DND-41 (cell line): ENCODE data around the gene ZNF580.
A peak's percentile ranks its signal among the peaks of the same experiment; 100 is the strongest.

Experiments used
- ATAC-seq: fragments of 200-7000 bp; cut with Tn5 transposase; 3 replicates; pipeline ENCODE4 v1.9.1; 2021; ENCODE audit warnings: low read depth; ENCODE audit not compliant: insufficient read depth
- DNase-seq: peaks from one replicate; pipeline ENCODE4 v3.0.0-alpha.2; 2020
- H2AFZ ChIP-seq: 2 replicates; pipeline ENCODE4 v1.6.0; 2012; ENCODE audit warnings: low read depth, low read length
- H3K27ac ChIP-seq: 2 replicates; pipeline ENCODE4 v1.5.1; 2012; ENCODE audit warnings: low read length, inconsistent platforms
- H3K27me3 ChIP-seq: fragments of 200-600 bp; sonication (generic); 2 replicates; pipeline ENCODE4 v1.6.0; 2012; ENCODE audit warnings: low read length, mild to moderate bottlenecking, inconsistent platforms; ENCODE audit not compliant: insufficient read depth, poor library complexity
- H3K36me3 ChIP-seq: 2 replicates; pipeline ENCODE4 v1.5.1; 2012; ENCODE audit warnings: low read length, inconsistent platforms; ENCODE audit not compliant: insufficient read depth
- H3K4me1 ChIP-seq: 2 replicates; pipeline ENCODE4 v1.5.1; 2012; ENCODE audit warnings: mild to moderate bottlenecking, low read length; ENCODE audit not compliant: insufficient read depth
- H3K4me2 ChIP-seq: 2 replicates; pipeline ENCODE4 v1.6.0; 2012; ENCODE audit warnings: mild to moderate bottlenecking, moderate library complexity, low read length, inconsistent platforms; ENCODE audit not compliant: insufficient read depth
- H3K4me3 ChIP-seq, 2 experiments: fragments of 200-600 bp in 1 of 2; shearing (Covaris generic) in 1 of 2; 2 replicates each; pipeline ENCODE4 v1.5.1; 2012 to 2016; ENCODE audit warnings: inconsistent platforms in 2 of 2, low read length in 2 of 2, mild to moderate bottlenecking in 2 of 2, low read depth in 1 of 2, moderate library complexity in 1 of 2
- H3K79me2 ChIP-seq: 2 replicates; pipeline ENCODE4 v1.6.0; 2012; ENCODE audit warnings: low read length, inconsistent platforms; ENCODE audit not compliant: insufficient read depth
- H3K9ac ChIP-seq: 2 replicates; pipeline ENCODE4 v1.6.0; 2012; ENCODE audit warnings: low read depth, mild to moderate bottlenecking, inconsistent platforms, low read length, moderate library complexity
- H3K9me3 ChIP-seq: 2 replicates; pipeline ENCODE4 v1.5.1; 2012; ENCODE audit warnings: low read length, moderate library complexity, mild to moderate bottlenecking, inconsistent platforms; ENCODE audit not compliant: insufficient read depth, severe bottlenecking
- H4K20me1 ChIP-seq: 2 replicates; pipeline ENCODE4 v1.6.0; 2012; ENCODE audit warnings: low read length; ENCODE audit not compliant: insufficient read depth
- EZH2 ChIP-seq: IDR thresholded peaks from 3 replicates; pipeline ENCODE4 v1.6.1; 2012; ENCODE audit warnings: borderline replicate concordance, low read depth, mild to moderate bottlenecking, moderate library complexity, low read length, inconsistent platforms; ENCODE audit not compliant: severe bottlenecking
- TF ChIP-seq, protein P1 (sequence below): IDR thresholded peaks from 2 replicates; pipeline ENCODE4 v1.5.1; 2012; ENCODE audit warnings: borderline replicate concordance, low read length, moderate library complexity, mild to moderate bottlenecking; ENCODE audit not compliant: poor library complexity, severe bottlenecking; ENCODE audit errors: extremely low read depth

ZNF580 gene

DNA sequence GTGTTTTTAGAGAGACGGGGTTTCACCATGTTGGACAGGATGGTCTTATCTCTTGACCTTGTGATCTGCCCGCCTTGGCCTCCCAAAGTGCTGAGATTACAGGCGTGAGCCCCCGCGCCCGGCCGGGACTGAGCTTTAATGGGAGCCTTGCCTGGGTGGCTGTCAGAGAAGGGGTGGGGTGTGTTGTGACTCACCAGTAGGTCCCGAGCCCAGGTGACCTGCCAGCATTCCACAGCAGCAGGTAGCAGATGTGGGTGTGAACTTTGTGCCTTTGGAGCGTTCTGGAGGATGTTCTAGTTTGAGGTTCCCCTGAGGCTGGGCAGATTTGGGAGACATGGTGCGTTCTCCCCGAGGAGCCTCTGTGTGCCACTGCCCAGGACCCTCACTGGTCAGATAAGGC is 27.2 kb downstream of the ZNF580 start:
- no peak overlapping the region for H3K27ac ChIP-seq
- H3K27me3 ChIP-seq: no peaks in the 10 kb centered on the region
- no peak for TF ChIP-seq EZH2
- TF ChIP-seq, protein P1, sequence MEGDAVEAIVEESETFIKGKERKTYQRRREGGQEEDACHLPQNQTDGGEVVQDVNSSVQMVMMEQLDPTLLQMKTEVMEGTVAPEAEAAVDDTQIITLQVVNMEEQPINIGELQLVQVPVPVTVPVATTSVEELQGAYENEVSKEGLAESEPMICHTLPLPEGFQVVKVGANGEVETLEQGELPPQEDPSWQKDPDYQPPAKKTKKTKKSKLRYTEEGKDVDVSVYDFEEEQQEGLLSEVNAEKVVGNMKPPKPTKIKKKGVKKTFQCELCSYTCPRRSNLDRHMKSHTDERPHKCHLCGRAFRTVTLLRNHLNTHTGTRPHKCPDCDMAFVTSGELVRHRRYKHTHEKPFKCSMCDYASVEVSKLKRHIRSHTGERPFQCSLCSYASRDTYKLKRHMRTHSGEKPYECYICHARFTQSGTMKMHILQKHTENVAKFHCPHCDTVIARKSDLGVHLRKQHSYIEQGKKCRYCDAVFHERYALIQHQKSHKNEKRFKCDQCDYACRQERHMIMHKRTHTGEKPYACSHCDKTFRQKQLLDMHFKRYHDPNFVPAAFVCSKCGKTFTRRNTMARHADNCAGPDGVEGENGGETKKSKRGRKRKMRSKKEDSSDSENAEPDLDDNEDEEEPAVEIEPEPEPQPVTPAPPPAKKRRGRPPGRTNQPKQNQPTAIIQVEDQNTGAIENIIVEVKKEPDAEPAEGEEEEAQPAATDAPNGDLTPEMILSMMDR: no peak
- DNase-seq (no peak), ATAC-seq (no peak)
- peaks cover 97% of the 10 kb centered on the region for H3K79me2 ChIP-seq
- H3K9ac ChIP-seq: no peak overlapping the region
- H4K20me1 ChIP-seq: peaks cover 92% of the 10 kb centered on the region
- H3K4me3 ChIP-seq: no peak overlapping the region
- H2AFZ ChIP-seq: no peak overlapping the region
- no peaks in the 10 kb centered on the region for H3K9me3 ChIP-seq
- peaks cover 92% of the 10 kb centered on the region for H3K36me3 ChIP-seq
- H3K4me1 ChIP-seq: peaks cover 20% of the 10 kb centered on the region
- no peak overlapping the region for H3K4me2 ChIP-seq

DNA sequence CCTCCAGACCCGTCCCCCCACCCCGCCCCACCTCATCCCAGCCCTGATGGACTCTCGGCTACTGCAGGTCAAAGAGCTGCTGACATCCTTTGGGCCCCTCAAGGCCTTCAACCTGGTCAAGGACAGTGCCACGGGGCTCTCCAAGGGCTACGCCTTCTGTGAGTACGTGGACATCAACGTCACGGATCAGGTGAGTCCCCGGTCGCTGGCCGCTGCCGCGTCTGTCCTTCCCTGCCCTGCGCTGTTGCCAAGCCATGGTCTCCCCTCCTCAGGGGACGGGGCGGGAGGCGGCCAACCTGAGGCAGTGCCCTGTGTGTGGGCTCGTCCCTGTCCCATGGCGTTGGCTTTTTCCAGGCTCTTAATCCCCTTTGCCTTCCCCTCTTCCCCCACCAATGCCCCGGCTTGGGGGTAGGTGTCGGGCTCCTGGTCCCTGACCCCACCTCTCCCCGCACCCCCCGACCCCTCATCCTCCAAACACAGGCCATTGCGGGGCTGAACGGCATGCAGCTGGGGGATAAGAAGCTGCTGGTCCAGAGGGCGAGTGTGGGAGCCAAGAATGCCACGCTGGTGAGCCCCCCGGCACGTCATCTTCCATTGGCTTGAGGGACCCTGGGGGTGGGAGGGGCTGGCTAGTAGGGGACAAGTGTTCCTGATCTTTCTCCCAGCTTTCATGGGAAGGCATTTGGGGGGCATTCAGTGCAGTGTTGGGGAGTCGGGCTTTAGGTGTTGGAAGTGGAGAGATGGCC is 28.0 kb downstream of the ZNF580 start:
- H3K36me3 ChIP-seq: peaks cover 92% of the 10 kb centered on the region
- no peaks in the 10 kb centered on the region for H3K9me3 ChIP-seq
- TF ChIP-seq, protein P1: no peak
- TF ChIP-seq EZH2: no peak
- ATAC-seq (no peak), DNase-seq (no peak)
- H3K27ac ChIP-seq: no peak overlapping the region
- H3K4me2 ChIP-seq: no peak overlapping the region
- H3K27me3 ChIP-seq: no peaks in the 10 kb centered on the region
- no peak overlapping the region for H2AFZ ChIP-seq
- peaks cover 91% of the 10 kb centered on the region for H4K20me1 ChIP-seq
- H3K4me3 ChIP-seq: no peak overlapping the region
- H3K4me1 ChIP-seq: peaks cover 28% of the 10 kb centered on the region
- H3K79me2 ChIP-seq: peaks cover 97% of the 10 kb centered on the region
- no peak overlapping the region for H3K9ac ChIP-seq

DNA sequence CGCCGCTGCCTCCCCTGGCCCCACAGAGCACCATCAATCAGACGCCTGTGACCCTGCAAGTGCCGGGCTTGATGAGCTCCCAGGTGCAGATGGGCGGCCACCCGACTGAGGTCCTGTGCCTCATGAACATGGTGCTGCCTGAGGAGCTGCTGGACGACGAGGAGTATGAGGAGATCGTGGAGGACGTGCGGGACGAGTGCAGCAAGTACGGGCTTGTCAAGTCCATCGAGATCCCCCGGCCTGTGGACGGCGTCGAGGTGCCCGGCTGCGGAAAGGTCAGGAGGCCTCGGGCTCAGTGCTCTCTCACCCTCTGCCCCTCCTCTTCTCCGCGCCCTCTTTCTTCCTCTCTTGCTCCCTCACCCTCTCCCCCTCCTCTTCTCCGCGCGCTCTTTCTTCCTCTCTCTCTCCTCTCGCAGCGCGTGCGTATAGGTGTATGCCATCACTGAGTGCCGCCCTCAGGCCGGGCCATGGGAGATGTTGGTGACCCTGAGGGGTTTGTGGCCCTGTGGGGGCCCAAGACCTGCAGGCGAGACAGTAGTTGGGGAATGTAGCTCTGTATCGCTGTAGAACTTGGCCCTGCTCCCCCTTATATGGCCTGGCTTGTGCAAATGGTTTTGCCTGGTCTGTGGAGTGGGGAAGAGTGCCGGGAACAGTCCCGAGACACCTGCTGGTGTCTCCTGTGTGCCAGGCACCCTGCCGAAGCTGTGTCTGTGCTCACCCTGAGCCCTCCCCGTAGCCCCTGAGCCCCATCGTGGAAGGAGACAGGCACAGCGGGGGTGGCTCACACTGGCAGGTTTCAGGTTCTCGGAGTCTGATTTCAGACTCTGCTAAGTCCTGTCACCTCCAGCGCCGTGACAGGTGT is 28.8 kb downstream of the ZNF580 start:
- Histone ChIP-seq H3K4me1 (peaks cover 35% of the 10 kb centered on the region), H3K36me3 (peaks cover 84% of the 10 kb centered on the region), H4K20me1 (peaks cover 86% of the 10 kb centered on the region), H3K4me3 (no peak overlapping the region), H3K27me3 (no peaks in the 10 kb centered on the region), H3K9me3 (no peaks in the 10 kb centered on the region), H3K27ac (no peak overlapping the region), H2AFZ (no peak overlapping the region), H3K4me2 (0 out of 2 replicates have a peak overlapping the region, but pooled peaks have one; percentile 29), H3K9ac (no peak overlapping the region), H3K79me2 (peaks cover 90% of the 10 kb centered on the region)
- TF ChIP-seq, protein P1: no peak
- TF ChIP-seq EZH2: no peak
- no peak for DNase-seq
- no peak for ATAC-seq
